Daoy (cell line): ENCODE results near the gene TGFBRAP1. TPM values are rescaled to one million over a fixed set of nuclear protein-coding genes. Genes with fewer than 3 reads are reported as not detected.
"Not testable (repeated sequence)": the region's sequence is repeated elsewhere in the genome, so short reads cannot be mapped to it uniquely, and the experiment has no call there.

Experiments used
- DNase-seq: peaks from one replicate; pipeline ENCODE4 v3.0.0-alpha.2; 2015; ENCODE audit warnings: low read depth
- total RNA-seq: library from RNA; depleted of rRNA; stranded (reverse); fragments of >200 nt; shearing (Covaris generic); gene quantifications from 2 replicates; pipeline ENCODE4 v1.2.3, GENCODE V29; 2014

The TGFBRAP1 gene
- total RNA-seq, 1 experiment from 2014 or later = 13.4 TPM

DNA sequence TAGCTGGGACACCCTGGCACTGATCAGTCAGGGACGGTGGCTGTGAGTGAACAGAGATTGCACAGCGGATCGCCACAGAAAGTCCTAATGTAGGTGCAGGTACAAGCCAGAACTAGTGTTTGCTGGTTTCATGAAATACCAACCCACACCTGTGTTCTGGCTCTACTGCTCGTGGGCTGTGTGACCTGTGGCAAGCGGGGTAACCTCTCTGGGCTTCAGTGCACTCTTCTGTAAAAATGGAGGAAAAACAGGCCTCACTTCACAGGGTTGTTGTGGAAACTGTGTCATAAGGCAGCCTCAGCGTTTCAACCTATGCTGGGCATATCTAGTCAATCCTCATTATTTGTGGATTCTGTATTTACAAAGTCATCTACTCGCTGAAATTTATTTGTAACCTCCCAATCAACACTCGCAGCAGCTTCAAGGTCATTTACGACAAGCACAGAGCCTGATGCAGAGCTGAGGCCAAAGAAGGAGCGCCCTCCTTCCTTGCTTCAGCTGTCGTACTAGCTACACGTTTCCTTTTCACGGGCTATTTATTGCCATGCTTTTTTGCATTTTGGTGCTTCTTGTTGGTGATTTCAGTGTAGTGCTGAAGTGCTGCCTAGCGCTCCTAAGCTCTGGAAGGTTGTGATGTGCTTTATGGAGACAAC is 58.0 kb downstream of the TGFBRAP1 start:
- DNase-seq = no peak

DNA sequence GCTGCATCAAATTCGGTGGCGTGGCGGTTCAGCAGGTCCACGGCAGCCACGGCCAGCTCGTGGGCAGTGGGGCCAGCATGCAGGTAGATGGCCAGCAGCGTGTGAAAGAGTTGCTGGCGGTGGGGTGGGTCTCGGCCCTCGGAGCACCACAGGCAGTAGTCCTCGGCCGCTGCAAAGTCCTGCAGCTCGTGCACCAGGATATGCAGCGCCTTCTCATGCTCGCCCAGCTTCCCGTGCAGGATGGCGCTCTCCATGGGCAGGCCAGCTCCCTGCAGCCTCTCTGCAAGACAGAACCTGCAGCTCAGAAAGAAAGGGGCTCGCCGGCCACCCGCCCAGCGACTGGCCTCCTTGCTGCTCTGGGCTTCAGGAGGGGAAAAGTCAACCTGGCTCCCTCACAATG is 60.1 kb downstream of the TGFBRAP1 start:
- DNase-seq = no peak

DNA sequence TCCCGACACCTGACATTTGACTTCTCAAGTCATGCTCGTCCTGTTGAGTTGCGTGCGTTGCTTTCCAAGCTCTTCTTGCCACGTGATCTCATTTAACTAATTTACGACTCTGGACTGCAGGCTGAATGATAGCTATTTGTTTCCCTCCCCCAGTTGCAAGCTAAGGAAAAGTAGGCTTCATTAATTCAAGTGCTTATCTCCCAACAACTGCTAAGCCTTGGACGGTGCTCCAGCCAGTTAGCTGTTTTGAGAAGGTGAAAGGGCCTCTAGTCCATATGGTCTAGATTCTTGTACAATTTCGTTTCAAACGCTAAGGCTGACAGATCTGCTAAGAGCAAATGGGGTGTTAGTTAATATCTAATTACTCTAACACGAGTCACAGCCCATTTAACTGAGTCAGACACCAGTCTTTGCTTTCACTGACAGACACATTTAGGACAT is 66.9 kb downstream of the TGFBRAP1 start:
- no peak for DNase-seq

DNA sequence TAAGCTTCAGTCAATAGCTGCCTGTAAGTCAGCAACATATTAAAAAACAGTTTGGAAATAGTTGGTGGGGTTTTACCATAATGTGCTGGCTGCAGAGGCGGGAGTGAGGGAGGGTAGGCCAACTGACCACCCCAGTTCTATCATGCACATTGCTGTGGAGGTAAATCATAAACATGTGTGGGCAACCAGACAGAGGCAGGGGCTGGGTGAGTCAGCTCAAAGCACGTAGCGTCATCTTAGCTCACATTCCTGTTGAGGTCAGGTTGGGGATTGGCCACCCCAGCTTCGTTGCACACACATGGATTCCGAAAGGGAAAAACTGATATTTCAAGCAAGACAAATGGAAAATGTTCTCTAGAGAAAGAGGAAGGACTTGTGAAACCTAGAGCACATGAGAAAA is 68.5 kb downstream of the TGFBRAP1 start:
- peak; percentile 93 for DNase-seq

DNA sequence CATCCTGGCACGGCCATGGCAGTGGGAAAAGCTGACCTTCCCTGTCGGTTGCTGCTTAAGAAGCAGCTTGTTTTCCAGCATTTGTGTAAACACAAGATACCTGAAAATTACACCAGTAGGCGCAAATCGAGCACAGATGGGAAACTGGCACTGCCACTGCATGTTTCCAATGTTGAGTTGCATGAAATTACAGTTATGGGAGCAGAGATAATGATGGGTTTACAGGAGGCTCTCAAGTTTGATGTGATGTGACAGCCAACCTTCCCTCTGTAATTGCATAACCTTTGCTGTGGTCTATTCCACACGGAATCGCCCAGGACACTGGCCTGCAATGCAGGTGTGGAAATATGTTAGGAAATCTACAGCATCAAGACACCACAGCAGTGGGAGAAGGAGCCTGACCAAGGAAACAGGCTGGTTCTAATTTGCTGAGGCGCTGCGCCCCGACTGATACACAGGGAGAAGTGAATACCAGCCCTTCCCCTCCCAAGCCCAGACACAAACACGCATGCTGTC is 70.6 kb downstream of the TGFBRAP1 start:
- DNase-seq = no peak

DNA sequence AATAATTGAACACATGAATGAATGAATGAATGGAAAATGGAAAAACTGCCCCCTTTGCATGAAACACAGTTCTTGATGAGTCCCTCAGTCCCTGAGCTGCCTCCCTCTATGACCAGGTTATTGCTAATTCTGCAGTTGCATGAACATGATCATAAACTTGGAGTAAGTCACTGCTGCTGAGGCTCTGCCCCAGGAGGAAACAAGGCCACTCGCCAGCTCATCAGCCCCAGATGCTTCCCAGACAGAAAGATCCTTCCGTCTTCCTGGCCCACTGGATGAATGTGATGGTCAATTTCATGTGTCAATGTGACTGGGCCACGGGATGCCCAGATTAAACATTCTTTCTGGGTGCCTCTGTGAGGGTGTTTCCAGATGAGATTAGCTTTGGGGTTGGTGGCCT is 71.6 kb downstream of the TGFBRAP1 start:
- DNase-seq = peak; percentile 35

DNA sequence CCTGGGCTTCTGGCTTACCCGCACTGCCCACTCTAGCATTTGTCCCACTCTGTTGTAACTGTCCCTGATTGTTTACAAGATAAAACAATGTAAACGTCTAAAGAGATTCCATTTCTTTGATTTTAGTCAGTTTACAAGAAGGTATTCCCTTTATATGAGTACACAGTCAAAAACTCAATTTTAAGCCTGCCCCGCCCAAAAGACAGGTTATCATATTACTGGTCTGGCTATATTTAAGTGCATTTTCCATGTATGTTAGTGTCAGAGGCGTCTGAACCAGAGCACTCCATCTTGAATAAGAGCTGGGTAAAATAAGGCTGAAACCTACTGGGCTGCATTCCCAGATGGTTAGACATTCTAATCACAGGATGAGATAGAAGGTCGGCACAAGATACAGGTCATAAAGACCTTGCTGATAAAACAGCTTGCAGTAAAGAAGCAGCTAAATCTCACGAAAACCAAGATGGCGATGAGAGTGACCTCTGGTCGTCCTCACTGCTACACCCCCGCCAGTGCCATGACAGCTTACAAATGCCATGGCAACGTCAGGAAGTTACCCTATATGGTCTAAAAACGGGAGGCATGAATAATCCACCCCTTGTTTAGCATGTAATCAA is 73.0 kb downstream of the TGFBRAP1 start:
- DNase-seq = peak; percentile 58

DNA sequence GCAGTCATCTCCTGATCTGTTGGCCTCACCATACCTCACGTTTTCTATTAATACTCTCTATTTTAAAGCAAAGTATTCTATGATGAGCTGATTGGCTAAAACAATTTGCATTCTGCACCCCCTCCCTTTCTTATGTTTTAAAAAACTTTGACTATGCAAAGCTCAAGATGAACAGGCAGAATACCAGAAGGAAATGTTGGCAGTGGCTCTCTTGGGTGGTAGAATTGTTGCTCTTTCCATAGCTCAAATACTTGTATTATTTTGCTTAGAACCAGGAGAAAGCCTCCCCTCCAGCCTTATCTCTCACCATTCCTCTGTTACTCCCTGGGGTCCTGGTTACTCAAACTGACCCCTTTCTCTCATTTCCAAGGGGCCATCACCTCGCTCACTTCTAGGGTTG is 73.6 kb downstream of the TGFBRAP1 start:
- no peak for DNase-seq

DNA sequence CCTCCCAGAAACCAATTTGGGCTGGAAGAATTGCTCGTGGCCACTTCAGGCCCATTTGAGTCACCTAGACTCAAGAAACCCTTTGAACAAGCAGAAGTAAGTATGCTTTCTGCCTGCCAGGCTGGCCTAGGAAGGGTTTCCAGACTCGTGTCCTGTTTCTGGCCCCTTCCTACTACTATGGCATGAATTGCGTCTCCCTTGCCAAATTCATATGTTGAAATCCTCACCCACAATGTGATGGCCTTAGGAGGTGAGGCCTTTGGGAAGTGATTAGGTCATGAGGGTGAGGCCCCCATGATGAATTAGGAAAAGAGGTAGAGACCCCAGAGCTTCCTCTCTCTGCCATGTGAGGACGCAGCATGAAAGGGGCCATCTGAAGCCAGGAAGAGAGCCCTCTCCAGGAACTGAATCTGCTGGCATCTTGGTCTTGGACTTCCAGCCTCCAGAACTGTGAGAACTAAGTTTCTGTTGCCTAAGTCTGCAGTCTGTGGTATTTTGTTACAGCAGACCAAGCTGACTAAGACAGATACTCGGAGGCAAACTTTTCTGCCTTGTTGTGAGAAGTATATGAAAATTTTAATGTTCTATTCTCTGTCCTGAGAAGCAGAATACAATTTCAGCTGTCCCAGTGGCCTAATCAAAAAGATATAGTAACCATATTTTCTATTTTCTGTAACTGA is 74.9 kb downstream of the TGFBRAP1 start:
- no peak for DNase-seq

DNA sequence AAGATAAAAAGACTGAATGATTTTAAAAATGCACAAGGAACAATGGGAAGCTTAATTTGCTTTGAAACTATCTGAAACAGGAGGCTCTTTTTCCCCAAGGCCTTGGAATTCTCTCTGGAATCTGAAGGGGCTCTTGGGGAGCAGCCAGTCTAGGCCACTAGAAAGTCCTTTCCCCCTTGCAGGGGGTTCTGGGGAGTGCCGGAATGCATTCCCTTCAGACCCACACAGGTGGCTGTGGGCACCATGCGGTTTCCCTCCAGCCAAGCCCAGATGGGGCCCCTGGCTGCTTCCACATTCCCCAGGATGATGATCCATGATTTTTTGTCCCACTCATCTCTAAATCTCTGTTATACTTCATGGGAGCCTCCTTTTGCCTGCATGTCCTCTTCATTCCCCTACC is 77.3 kb downstream of the TGFBRAP1 start:
- peak; percentile 82 for DNase-seq

DNA sequence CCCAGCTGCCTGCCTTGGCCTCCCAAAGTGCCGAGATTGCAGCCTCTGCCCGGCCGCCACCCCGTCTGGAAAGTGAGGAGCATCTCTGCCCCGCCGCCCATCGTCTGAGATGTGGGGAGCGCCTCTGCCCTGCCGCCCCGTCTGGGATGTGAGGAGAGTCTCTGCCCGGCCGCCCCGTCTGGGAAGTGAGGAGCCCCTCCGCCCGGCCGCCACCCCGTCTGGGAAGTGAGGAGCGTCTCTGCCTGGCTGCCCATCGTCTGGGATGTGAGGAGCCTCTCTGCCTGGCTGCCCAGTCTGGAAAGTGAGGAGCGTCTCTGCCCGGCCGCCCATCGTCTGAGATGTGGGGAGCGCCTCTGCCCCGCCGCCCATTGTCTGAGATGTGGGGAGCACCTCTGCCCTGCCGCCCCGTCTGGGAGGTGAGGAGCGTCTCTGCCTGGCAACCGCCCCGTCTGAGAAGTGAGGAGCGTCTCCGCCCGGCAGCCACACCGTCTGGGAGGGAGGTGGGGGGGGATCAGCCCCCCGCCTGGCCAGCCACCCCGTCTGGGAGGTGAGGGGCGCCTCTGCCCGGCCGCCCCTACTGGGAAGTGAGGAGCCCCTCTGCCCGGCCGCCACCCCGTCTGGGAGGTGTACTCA is 78.4 kb downstream of the TGFBRAP1 start:
- DNase-seq = not testable (repeated sequence)

DNA sequence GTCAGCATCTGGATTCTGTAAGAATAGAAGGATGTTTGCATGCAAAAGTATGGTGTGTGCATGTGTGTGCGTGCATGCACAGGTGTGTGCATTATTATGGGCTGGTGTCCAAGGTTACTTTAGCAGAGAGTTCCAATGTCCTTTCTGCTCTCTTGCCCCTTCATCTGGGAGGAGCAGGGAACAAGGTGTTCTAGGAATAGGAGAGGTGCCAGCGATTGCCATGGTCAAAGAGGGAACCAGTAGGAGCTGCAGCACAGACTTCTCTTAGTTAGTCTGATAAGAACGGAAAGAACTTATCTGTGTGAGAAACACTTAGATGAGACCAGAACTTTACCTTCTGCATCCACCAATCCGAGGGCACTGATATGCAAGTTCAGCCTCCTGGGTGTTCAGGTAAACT is 79.6 kb downstream of the TGFBRAP1 start:
- no peak for DNase-seq

DNA sequence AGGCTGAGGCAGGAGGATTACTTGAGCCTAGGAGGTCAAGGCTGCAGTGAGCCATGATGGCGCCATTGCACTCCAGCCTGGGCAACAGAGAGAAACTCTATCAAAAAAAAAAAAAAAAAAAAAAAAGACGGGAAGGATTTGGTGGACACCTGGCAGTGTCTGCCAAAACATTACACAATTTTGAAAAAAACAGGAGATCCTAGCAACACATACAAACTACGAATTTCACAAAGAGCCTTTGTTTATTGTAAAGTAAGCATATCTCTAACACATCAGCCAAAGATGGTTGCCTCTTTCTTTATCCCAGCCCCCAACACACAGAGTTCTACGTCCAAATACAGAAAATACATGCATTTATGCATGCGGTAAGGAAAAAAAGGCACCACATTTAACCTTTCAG is 80.4 kb downstream of the TGFBRAP1 start:
- no peak for DNase-seq

DNA sequence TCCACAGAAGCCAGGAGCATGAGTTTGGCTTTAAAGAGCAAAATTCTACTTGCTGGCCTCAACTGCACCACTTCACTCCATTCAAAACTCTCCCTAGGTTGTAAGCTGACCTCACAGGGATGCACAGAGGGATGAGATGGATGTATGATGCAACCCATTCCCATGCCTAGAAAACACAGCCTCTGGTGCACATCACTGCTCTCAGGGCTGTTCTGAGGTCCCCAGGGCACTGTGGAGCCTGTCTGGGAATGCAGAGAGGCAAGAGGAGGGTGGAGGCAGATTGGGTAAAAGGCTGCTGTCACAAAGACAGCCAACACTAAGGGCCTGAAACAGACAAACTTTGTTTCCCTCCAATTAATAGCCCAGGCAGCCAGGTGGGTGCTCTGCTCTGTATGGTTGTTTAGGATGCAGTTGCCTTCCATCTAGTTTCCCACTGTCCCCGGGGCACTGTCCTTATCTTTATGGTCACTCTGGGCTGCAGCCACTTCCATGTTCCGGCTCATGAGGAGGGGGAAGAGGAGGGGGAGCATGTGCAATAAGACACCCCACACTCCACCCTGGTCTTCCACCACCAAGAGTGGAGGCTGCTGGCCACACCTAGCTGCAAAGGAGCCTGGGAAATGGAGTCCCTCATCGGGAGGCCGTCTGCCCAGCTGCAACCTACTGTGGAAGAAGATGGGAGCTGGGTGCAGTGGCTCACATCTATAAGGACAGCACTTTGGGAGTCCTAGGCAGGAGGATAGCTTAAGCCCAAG is 81.0 kb downstream of the TGFBRAP1 start:
- no peak for DNase-seq

DNA sequence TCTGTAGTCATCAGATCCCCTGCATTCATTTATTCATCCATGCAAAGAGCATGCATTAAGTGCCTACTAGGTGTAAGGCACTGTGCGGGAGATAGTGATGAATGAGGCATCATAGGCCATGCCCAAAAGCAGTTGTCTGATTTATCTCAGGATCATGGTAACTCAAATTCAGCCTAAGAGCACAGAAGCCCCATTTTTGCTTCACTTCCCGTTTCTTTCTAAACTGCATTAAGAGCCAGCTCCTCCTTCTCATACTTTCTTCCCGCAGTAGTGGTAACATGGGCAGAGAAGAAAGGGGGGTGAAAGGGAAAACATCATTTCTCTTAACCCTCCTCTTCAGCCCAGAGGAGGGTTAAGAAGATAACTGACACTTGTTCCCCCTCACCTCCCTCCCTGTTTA is 85.1 kb downstream of the TGFBRAP1 start:
- no peak for DNase-seq

DNA sequence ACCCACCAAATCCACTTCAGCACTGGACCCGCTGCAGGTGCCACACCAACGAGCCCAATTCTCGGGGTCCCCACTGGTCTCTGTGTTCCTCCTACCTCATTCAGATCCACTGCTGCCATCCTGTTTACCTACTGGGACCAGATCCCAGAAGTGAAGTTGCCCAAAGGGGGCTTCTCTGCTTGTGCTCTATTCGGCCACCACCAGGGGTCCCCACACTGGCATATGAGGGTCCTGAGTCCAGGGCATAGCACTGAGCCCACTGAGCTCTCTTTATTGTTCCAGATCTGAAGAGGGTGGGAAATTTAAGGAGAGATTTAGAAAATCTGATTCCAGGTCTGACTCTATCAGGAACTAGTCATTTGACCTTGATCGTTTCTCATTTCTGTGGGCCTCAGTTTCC is 85.6 kb downstream of the TGFBRAP1 start:
- no peak for DNase-seq

DNA sequence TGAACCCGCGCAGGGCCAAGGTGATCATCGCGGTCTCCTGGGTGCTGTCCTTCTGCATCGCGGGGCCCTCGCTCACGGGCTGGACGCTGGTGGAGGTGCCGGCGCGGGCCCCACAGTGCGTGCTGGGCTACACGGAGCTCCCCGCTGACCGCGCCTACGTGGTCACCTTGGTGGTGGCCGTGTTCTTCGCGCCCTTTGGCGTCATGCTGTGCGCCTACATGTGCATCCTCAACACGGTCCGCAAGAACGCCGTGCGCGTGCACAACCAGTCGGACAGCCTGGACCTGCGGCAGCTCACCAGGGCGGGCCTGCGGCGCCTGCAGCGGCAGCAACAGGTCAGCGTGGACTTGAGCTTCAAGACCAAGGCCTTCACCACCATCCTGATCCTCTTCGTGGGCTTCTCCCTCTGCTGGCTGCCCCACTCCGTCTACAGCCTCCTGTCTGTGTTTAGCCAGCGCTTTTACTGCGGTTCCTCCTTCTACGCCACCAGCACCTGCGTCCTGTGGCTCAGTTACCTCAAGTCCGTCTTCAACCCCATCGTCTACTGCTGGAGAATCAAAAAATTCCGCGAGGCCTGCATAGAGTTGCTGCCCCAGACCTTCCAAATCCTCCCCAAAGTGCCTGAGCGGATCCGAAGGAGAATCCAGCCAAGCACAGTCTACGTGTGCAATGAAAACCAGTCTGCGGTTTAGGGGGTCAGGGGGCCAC is 87.1 kb downstream of the TGFBRAP1 start:
- no peak for DNase-seq

DNA sequence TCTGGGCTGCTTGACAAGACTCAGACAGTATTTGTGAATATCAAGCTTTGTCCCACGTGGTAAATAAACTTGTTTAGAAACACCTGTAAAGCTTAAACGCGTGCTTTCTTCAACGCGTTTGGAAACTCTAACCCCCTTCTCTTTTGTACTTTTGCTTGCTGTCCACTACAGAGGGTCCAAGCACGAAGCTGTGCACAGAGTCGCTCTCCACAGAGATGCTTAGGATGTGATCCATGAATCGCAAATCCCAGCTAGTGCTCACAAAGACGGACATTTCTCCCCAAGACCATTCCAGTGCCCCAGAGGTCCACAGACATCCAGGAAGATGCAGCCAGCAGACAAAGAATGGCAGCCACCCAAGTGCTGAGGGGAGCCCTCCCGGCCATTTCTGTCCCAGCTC is 88.1 kb downstream of the TGFBRAP1 start, which contains the start of gene GPR45:
TSS of gene GPR45 (plus strand) at position 301 of the 400 bp plus-strand sequence. CDS start 116 bp downstream, outside the sequence.
- no peak for DNase-seq

DNA sequence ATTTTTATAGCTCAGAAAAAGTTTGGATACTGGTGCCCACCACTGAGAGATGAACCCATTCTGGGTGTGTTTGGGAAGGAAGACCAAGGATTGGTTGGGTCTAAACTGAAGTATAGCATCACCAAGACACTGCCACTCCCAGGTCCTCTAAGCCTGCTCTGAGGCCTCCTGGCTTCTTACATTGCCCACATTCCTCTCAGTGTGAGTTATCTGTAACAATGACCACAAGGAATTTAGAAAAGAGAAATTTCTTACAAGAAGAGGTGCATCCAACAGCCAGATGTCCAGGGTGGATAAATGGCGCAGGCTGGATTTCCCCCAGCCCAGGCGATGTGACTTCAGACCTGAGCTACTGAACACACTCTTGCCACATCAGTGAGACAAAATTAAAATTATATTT is 89.6 kb downstream of the TGFBRAP1 start:
- peak; percentile 80 for DNase-seq

DNA sequence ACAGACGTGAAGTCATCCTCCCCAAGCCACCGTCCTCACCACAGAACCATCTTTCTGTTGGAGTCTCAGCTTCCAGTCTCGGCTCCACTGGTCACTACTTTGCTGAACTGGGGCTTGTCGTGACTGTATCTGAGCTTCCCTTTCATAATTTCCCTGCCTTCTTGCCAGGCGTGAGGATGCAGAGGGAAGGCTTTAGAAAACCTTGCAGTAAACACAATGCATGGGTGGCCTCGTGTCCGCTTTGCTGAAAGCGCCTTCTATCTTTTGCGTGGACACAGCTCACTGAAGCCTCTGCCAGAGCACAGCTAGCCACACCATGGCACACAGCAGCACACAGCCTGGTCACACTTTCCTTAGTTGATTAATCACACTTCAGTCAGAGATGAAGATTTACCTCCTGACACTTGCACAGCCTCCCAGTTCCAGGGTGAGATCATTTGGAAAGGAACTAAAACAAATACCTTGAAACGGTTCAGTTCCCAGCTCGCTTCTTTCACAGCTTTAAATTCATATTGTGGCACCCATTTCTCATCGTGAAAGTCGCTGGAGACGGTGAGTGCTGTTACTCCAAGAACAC is 90.8 kb downstream of the TGFBRAP1 start:
- DNase-seq = peak; percentile 25
